ENCODE measurements around the gene CNGA3.
"Not testable (repeated sequence)": the region's sequence is repeated elsewhere in the genome, so short reads cannot be mapped to it uniquely, and the experiment has no call there.

The CNGA3 gene

DNA sequence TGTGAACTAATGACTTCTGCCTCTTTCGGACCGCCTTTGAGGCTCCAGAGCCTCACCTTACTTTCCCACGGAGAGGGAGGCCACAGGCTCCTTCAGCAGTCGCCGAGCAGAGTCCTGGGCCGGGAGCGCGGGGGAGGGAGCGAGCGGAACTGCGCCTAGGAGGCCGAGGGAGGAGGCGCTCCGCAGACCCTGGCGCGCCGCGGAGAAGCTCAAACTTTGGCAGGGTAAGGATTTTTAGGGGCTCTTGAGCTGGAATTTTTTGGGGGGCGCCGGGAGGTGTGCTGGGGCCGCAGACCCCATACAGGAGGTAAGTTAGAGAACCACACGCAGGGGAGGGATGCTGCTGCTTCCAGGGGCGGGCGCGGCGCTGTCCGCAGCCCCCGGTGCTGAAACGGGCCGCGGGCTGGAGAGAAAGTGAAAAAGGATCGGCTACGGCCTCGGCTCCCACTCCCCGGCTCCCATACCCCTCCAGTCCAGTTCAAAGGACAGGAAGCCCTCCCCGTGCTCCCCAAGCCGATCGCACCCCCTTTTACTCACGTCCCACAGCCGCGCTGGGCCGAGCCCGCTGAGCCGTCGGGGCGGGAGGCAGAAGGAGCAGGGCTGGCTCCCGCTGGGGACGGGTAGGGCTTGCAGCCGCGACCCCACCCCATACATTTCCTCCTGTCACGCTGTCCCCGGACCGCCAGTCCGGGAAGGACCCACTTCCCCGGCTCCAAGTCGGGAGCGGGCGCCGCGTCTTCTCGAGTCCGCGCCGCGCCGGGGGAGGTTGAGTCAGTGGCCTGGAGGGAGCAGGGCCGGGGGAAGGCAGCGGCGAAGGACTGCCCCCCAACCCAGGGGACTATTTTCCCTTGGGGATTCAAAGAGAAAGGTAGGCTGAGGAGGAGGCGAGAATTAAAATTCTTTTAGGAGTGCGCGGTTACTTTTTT is at the start of gene CNGA3:
Gene CNGA3, plus strand, starts transcription at position 146 of the 926 bp plus-strand sequence. CDS start 23,520 bp downstream, outside the sequence.
- DNase-seq (ENCODE audit: low read depth in 2 of 2) = no peak

- DNase-seq (ENCODE audit: low read depth in 2 of 2) = no peak
Measured at GRCh38 chr2:98297817-98298682, 48.2 kb upstream of the CNGA3 start.

DNA sequence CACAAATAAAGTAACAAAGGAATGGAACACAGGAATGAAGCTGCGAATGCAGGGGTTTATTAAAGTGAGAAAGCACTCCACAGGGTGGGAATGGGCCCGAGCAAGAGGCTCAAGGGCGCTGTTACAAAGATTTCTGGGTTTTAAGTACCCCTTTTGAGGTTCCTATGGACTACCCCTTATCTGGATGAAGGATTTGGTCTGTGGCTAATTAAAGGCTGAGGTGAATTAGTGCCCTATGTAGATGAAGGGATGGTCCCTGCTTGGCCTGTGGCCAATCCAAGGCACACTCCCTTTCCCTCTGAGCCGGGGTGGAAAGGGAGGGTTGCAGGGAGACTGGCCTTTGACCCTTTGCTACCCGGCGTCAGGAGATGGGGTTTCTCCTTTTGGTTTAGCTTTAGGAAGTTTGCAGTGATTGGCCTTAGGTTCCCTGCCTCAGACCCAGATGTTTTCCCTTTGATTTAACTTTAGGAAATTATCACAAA is 47.5 kb upstream of the CNGA3 start:
- DNase-seq (ENCODE audit: low read depth in 2 of 2) = no peak

DNA sequence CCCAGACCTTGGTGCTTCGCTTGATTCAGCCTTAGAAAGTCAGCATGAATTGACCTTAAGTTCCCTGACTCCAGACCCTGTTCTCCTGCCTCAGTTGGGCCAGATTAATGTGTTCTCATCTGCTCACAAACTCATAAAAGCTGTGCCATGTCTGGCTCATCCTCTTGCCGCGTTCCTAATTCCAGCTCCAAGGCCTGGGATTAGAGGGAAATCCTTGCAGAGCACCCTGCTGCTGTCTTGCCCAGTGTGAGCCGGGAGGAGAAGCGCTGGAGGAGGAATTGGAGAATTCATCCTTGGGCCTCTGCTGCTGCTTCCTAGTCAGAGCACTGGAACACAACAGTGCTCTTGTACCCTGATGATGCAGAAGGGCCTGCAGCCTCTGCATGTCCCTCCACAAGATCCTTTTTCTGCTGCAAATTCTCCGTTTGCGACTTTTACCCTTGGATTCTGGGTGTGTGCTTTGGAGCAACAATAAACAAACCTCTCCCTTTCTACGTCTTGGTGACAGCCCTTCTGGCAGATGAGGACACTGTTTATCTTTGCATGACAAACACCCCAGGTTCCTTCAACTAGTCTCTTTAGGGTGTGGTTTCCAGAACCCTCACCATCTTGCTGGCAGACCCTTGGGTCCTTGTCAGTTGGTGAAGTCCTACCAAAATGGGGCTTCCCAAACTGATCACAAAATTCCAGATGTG is 46.9 kb upstream of the CNGA3 start:
- no peak for DNase-seq (ENCODE audit: low read depth in 2 of 2)

- no peak for DNase-seq (ENCODE audit: low read depth in 2 of 2)
Measured at GRCh38 chr2:98300141-98300874, 45.9 kb upstream of the CNGA3 start.

DNA sequence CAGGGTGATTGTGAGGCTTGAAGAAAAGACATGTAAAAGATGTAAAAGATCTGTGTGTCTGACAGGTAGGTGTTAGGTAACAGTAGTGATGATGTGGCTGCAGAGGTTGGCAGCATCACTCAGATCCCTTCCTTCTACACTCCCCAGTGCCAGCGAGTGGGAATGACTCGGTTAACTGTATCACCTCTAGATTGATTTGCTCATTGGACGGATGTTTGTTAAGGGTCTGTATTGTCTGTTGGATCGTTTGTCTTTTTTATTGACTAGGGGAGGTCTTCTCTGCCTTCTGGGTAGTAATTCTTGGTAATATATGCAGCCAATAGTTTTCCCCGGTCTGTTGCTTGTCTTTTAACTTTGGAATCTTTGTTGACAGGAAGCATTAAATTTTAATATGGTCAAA is 44.8 kb upstream of the CNGA3 start:
- DNase-seq (ENCODE audit: low read depth in 2 of 2) = no peak

DNA sequence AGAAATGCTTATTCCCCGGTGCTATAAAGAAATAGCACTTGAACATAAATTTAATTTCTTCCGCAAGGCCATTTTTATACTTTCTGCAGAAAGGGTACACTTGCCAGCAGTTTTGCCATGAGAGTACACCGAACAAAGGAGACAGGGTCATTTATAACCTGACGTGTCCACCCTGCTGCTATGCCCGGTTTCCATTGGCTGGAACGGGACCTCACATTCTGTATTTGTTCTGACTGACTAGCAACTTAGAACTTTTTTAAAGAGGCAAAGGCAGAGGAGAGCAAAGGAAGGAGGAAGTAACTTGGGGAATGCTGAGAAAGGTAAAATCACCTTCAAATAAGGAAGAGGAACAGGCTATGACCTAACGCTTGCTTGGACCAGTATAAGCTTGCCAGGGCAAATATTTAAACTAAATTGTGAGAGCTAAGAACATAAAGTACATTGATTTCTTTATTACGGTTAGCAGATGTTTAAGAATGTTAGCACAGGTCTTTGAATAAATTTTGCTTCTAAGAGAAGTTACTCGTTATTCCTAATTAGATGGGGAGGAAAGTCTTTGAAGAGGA is 39.0 kb upstream of the CNGA3 start:
- DNase-seq (ENCODE audit: low read depth in 2 of 2) = not testable (repeated sequence)

DNA sequence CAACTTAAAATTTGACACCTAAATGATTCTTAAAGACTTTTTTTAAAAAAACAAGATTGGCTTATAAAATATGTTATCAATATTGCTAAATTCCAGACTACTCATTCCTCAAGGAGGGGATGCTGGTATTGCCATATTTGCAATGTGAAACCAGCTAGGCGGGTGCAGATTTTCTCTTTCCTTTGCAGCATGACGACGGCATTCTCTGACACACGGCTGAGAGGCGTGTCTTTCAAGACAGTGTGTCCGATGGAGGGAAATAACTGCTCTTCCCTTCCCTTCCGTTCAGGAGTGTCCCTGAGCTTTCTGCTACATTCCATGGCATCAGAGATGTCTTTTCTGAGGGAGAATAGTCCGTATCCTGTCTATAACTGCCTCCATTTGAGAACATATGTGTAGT is 38.2 kb upstream of the CNGA3 start:
- DNase-seq (ENCODE audit: low read depth in 2 of 2) = no peak

DNA sequence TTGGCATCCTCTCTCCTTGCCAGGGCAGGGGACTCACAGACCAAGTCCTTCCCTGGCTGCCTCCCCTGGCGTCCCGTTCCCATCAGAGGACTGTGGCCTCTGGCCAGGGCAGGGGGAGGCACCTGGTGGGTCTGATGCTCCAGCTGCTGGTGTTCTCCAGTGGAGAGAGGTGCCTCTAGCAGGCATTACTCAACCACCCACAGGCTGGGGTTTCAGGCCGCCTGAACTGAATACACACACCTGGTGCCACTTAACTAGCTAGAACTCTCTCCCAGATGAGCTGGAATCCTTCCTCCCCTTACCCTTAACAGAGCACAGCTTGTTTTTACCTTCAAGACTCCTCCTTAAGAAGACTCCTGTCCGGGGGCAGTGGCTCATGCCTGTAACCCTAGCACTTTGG is 37.7 kb upstream of the CNGA3 start:
- no peak for DNase-seq (ENCODE audit: low read depth in 2 of 2)

GRCh38 chr2:98309580-98309979 is 36.7 kb upstream of the CNGA3 start:
- DNase-seq (ENCODE audit: low read depth in 2 of 2) = no peak

GRCh38 chr2:98310010-98310409 is 36.2 kb upstream of the CNGA3 start:
- DNase-seq (ENCODE audit: low read depth in 2 of 2) = no peak

GRCh38 chr2:98311090-98311489 is 35.2 kb upstream of the CNGA3 start:
- DNase-seq (ENCODE audit: low read depth in 2 of 2) = no peak

- DNase-seq (ENCODE audit: low read depth in 2 of 2) = no peak
Measured at GRCh38 chr2:98311771-98312545, 34.3 kb upstream of the CNGA3 start.

- DNase-seq (ENCODE audit: low read depth in 2 of 2) = no peak
Measured at GRCh38 chr2:98313492-98314250, 32.6 kb upstream of the CNGA3 start.

- no peak for DNase-seq (ENCODE audit: low read depth in 2 of 2)
Measured at GRCh38 chr2:98314251-98314650, 32.0 kb upstream of the CNGA3 start.

DNA sequence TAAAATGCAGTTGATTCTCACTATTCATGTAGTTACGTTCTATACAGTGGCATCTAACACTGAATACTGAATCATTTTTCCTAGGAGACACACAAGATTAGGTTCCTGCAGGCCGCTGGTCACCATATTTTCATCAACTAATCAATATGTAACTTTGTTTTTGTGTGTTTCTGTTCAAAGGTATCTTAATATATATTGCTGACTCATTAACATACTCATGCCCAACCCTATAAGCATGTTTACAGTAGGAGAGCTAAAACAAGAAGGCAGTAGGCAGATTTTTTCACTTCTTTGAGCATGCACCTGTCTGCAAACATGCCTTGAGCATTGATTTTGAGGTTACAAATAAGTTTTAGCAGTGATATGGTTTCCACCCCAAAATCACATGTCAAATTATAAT is 30.3 kb upstream of the CNGA3 start:
- no peak for DNase-seq (ENCODE audit: low read depth in 2 of 2)

- no peak for DNase-seq (ENCODE audit: low read depth in 2 of 2)
Measured at GRCh38 chr2:98317214-98317613, 29.0 kb upstream of the CNGA3 start.

- DNase-seq (ENCODE audit: low read depth in 2 of 2) = not testable (repeated sequence)
Measured at GRCh38 chr2:98320171-98320570, 26.1 kb upstream of the CNGA3 start.

GRCh38 chr2:98324181-98324580 is 22.1 kb upstream of the CNGA3 start:
- no peak for DNase-seq (ENCODE audit: low read depth in 2 of 2)

All from stimulated activated CD4-positive, alpha-beta T cell treated with anti-CD3 and anti-CD28 coated beads, Interleukin-1b, Interleukin-23, amount 100 ng/mL, for 1 hour (primary cell).